Measurements from ENCODE around the gene CELA1.
"Not testable (repeated sequence)": the region's sequence is repeated elsewhere in the genome, so short reads cannot be mapped to it uniquely, and the experiment has no call there.

The CELA1 gene

DNA sequence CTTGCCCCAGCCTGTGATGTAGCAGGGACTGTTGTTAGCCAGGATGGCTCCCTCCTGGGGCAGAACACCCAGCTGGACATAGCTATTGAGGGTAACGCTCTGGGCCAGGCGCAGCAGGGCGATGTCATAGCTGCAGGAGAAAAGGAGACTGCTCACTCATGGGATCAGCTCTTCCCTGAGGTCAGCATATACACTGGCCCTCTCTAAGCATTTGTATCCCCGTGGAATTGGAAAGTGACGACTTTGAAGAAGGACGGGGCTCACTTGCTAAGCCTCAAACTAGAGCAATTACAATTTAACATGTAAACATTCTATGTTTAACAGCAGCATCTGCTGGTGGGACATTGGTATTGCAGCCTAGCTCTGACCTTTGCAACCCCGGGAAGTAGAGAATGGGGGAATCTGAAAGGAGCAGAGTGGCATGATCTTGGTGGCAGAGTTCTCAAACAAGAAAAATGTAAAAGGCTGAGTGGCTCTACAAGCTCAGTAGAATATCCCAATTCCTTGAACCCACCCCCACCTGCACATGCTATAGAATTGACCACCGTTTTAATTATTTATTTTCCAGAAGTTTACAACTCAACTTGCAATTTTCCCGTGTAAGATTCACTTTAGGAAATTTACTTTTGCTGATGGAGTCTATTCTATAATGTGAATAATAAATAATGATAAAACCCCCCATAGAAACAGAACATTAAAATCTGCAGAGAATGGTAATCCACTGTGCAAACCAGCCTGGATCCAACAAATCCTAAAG is 5.0 kb downstream of the CELA1 start:
- DNase-seq = peak; percentile 78 to 90

GRCh38 chr12:51339750-51340149 is 6.7 kb downstream of the CELA1 start:
- DNase-seq = no peak

- not testable (repeated sequence) for DNase-seq
Observed at GRCh38 chr12:51337336-51337735, 9.1 kb downstream of the CELA1 start.

- peak; percentile 74 to 86 for DNase-seq
Observed at GRCh38 chr12:51335931-51336330, 10.5 kb downstream of the CELA1 start.

- DNase-seq = no peak
Observed at GRCh38 chr12:51334764-51335163, 11.7 kb downstream of the CELA1 start.

DNA sequence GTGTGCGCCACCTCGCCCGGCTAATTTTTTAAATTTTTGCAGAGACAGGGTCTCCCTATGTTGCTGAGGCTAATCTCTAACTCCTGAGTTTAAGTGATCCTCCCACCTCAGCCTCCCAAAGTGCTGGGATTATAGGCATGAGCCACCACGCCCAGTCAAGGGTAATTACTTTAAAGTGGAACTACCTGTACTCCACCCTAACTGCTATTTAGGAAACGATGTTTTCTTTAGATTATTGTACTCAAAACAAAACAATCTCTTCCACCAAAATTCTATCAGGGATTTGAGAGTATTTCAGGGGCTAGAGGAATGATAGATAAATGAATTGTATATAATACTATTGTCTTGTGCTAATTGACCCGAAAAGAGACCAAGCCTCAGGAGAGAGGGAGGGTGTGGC is 12.9 kb downstream of the CELA1 start:
- DNase-seq = no peak

- no peak for DNase-seq
Observed at GRCh38 chr12:51330186-51330585, 16.3 kb downstream of the CELA1 start.

GRCh38 chr12:51329742-51330141 is 16.7 kb downstream of the CELA1 start:
- DNase-seq = peak; percentile 25 to 30

DNA sequence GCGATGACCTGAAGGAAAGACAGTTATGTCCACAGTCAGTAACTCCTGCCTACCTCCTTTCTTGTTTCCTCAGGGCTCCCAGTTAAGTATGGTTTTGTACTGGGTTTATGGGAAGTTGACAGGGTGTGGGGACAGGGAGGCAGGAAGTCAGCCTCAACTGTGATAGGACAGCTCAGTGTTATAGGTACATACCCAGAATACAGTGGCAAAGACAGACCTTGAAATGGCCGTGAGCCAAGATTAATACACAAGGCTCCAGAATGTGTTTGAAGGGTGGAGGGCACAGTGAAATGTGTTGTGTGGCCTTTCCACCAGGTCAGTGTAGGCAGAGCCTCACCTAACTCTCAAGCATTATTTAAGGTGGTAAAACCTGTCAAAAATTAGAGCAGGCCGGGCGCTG is 17.9 kb downstream of the CELA1 start:
- no peak for DNase-seq

GRCh38 chr12:51326698-51327439 is 19.6 kb downstream of the CELA1 start:
- DNase-seq = peak; percentile 98 to 99

GRCh38 chr12:51324953-51325352 is 21.5 kb downstream of the CELA1 start:
- DNase-seq = no peak

GRCh38 chr12:51323966-51324895 is 22.2 kb downstream of the CELA1 start, which contains the start of gene BIN2:
Gene BIN2 (minus strand): TSS chr12:51324174. CDS start chr12:51324102, 72 bp downstream.
- DNase-seq = peak; percentile 41 to 61

- DNase-seq = peak in 1 of 2 experiments; percentile 41
Observed at GRCh38 chr12:51323317-51323960, 23.0 kb downstream of the CELA1 start.

DNA sequence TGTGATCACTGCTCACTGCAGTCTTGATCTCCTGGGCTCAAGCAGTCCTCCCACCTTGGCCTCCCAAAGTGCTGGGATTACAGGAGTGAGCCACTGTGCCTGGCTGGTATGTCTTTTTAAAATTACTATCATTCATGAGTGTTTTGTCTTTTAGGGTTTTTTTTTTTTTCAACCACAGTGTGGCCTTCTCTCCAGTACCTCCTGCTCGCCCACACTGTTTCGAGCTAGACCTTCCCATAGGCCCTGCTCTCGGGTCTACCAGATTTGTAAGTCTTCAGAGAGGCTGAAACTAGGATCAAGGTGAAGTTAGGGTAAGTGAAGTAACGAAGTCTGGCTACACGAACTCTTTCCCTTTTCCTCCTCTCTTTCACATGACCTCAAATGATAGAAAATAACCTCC is 24.0 kb downstream of the CELA1 start:
- no peak for DNase-seq

GRCh38 chr12:51321882-51322281 is 24.6 kb downstream of the CELA1 start:
- no peak for DNase-seq

DNA sequence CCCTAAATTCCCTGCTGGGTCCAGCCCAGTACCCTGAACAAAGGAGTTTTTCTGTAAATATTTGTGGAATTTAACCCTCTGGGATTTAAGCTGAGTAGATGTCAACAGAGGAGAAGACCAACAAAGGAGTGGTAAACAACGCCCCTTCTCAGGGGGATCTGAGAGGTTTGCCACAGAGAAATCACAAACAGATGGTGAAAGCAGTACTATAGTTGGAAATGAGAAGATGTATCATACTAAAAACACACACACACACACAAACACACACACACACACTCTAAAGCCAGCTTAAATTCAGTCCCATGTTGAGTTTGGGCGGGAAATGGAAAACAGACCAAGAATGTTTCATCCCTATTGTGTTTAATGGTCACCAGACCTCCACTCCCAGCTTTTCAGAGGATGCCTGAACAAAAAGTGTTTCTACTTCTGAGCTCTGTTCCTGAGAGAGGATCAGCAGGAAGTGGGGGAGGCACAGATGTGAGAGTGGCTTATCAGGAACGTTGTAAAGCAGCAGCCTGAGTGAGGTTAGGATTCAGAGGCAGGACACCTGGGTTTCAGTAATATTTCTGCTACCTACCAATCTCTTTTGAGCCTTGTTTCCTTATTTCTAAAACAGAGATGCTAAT is 25.7 kb downstream of the CELA1 start:
- peak; percentile 61 to 62 for DNase-seq

- no peak for DNase-seq
Observed at GRCh38 chr12:51320311-51320694, 26.2 kb downstream of the CELA1 start.

DNA sequence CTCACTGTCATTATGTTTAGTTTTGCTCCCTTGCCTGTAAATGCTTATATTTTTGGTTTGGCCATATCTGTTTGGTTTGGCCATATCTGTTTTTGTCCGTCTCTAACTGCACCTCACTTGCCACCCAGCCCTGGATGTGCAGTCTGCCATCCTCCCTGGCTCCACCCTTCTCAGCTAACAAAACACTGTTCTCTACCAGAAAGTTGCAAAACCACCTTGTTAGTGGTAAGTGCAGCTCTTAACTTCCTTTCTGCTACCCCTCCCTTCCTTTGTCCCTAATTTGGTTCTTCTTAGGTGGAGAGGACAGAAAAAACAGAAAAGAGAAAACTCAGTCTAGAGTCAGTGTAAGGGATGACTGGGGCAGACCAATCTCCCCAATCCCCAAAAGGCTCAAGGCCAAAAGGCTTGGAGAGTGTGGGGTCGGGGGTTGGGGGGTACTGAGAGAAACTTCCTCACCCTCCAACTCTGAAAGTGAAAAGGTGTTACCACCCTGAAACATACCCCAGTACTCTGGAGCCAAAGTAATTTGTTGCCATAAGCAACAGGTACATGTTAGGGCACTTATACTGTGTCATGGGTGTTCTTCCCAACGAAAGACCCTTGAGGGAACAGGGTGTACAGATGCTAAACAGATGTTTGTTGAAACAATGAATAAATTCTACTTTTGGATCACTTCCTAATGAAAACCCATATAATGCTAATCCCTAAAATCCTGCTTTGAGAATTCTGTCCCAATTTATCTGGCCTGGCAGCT is 27.5 kb downstream of the CELA1 start:
- peak; percentile 80 to 84 for DNase-seq

DNA sequence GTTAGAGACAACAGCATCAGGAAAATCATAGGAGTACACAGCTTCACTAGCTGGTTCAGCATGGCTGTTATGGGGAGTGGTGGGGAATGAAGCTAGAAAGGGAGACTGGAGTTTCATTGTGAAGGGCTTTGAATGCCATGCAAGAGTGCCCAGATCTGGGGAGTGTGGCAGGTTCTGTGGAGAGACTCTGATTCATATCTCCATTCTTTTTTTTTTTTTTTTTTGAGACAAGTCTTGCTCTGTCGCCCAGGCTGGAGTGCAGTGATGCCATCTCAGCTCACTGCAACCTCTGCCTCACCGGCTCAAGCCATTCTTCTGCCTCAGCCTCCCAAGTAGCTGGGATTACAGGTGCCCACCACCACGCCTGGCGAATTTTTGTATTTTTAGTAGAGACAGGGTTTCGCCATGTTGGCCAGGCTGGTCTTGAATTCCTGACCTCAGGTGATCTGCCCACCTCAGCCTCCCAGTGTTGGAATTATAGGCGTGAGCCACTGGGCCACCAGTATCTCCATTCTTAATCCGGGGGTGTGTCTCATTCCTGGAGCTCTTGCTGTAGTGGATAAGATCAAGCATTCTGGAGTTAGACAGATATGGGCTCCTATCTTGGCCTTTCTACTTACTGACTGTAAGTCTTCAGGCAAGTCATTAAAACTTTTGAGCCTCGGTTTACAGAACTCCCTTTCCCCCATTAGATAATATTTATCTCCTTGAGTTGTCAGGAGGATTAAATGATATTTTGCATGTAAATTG is 28.2 kb downstream of the CELA1 start:
- not testable (repeated sequence) for DNase-seq

- no peak for DNase-seq
Observed at GRCh38 chr12:51311389-51311788, 35.1 kb downstream of the CELA1 start.
